HG03558 (cell line): ENCODE data around the gene SPTA1.

Source experiments
- ATAC-seq: cut with Tn5 transposase; IDR thresholded peaks from one replicate; pipeline ENCODE4 v1.9.1; 2021; ENCODE audit warnings: moderate number of reproducible peaks; ENCODE audit not compliant: unreplicated experiment; ENCODE audit errors: extremely low read depth

Gene SPTA1

GRCh38 chr1:158583962-158584361 is 102.6 kb downstream of the SPTA1 start:
- no peak for ATAC-seq

- ATAC-seq, result no peak
These were observed 106.8 kb downstream of the SPTA1 start, which contains the start of gene OR10X1 for GRCh38 chr1:158579733-158580132. OR10X1 (minus strand) TSS chr1:158579899; CDS start chr1:158579899, 0 bp downstream.

GRCh38 chr1:158577561-158577960 is 109.0 kb downstream of the SPTA1 start:
- ATAC-seq, result no peak

GRCh38 chr1:158572226-158572625 is 114.3 kb downstream of the SPTA1 start:
- ATAC-seq, result no peak

- no peak for ATAC-seq
These were observed 116.0 kb downstream of the SPTA1 start, which contains the start of gene OR6P1 for GRCh38 chr1:158570480-158570879. OR6P1 (minus strand) TSS chr1:158570580; CDS start chr1:158563604, 6,976 bp downstream.

- ATAC-seq, result no peak
These were observed 121.9 kb downstream of the SPTA1 start for GRCh38 chr1:158564608-158565007.

- no peak for ATAC-seq
These were observed 122.7 kb downstream of the SPTA1 start for GRCh38 chr1:158563853-158564252.
